ENCODE results near the gene ATP2B3.

ATP2B3 gene

DNA sequence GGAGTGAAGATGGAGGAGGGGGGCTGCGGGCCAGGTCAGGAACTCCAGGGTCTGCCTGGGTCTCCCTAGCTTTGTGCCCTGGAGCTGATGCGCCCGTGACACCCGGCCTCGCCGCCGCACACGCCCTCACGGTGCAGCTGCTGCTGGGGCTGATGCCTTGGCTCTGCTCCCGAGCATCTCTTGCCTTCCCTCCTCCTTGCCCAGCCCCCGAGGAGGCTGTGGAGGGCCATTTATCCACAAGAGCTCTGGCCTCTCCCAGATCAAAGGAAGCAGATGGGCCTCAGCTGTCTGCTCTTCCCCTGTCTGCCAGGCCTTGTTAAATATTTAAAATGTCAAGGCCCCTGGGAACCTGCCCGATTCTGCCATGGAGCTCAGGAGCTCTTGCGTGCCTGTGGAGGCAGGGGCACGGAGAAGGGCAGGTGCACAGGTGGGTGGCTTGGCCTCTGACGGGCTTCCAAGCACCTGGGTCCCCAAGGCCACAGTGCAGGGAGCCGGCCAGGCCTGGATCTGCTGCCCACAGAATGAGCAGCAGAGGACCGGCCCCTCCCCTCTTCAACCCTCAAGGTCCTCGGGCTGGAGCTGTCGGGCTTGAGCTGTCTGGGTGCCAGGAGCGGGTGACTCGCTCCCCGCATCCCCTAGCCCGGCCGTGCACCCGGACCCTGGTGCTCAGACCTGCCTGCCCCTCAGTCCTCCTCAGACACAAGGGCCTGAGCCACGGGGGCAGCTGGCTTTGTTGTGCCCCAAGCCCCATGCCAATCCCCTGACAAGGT lies 20.3 kb downstream of the ATP2B3 start:
- DNase-seq (ENCODE audit: low spot score): no peak

DNA sequence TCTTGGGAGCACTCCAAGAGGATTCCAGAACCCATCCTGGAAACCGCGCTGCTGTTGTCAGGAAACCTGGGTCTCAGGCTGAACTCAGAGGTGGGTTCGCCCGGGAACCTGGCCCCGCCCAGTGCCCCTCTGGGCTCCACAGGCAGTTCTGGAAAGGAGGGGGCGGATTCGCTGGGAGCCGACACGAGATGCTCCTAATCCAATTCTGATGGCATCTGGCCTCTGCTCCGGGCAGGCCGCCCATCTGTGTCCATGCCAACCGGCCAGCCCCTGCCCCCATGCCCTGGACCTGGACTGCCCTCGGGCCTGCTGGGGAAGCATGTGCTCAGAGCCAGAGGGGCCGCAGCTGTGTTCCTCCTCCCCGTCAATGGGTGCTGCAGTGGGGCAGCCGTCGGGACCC lies 21.0 kb downstream of the ATP2B3 start:
- DNase-seq (ENCODE audit: low spot score): no peak

DNA sequence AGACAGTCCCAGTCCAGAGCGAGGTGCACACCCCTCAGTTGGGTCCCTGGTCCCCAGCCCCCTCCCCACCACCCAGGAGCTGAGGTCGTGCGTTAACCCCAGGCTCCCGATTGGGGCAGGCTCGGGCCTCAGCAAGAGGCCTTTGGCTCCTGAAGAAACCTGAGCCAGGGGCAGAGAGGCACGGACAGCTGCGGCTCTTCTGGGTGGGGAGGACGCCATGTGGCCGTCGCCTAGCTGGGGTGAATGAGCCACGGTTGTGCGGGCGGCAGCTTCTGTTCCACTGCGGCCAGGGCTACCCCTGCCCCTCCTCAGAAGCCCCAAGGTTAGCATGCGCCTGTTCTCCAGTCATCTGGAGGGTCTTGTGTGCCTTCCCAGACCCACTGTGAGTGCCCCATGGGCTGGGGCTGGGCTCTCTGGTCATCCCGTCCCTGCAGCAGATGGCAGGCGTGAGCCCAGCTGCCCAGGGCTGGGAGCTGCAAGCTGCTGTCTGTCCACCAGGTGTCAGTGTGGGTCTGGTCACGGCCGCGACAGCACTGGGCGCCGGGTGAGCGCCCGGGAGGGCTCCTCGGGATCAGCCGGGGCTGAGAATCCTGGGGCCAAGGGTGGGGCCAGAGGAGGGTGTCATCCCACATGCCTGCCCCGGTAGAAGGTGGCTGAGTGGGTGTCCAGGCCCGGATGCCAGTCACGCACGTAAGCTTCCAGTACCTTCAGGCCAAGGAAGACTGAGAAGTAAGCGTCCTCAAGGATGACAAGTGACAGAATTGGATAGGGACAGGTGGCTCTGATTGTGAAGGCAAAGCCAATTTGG lies 21.9 kb downstream of the ATP2B3 start:
- DNase-seq (ENCODE audit: low spot score): peak; percentile 45

DNA sequence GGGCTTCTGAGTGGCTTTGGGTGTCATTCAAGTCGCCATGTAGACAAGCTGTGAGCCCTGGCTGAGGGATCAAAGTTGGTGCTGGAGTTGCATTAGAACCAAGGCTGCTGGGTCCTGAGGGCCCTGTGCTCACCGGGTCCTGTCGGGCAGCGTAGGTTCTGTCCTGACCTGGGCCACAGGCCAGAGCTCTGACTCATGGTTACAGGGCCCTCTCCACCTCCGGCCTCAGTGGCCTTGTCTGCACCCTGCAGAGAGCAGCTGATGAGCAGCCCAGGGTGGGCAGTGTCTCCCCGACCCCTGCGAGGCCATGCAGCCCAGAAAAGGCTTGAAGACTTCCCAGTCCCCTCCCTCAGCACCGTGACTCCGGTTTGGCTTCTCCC lies 22.5 kb downstream of the ATP2B3 start:
- no peak for DNase-seq (ENCODE audit: low spot score)

GRCh38 chrX:153544727-153545126 lies 27.3 kb downstream of the ATP2B3 start:
- DNase-seq (ENCODE audit: low spot score): no peak

DNA sequence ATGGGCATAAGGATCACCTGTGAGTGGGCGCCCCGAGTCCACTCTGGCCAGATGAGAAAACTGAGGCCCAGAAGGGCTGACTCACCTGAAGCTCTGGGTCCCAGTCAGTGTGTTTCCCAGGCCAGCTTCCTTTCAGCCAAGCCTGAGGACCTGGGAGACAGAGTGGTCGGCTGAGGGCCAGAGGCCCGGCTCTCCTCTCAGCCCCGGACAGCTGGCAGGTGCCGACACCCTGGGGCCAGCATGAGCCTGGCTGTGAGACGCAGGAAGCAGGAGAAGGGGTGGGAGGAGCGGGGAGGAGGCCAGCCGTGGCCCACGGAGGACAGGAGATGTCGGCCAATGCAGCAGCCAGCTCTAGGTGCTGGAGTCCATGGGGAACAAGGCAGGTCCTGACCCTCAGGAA lies 28.9 kb downstream of the ATP2B3 start:
- no peak for DNase-seq (ENCODE audit: low spot score)

GRCh38 chrX:153547195-153547594 lies 29.8 kb downstream of the ATP2B3 start:
- DNase-seq (ENCODE audit: low spot score): no peak

DNA sequence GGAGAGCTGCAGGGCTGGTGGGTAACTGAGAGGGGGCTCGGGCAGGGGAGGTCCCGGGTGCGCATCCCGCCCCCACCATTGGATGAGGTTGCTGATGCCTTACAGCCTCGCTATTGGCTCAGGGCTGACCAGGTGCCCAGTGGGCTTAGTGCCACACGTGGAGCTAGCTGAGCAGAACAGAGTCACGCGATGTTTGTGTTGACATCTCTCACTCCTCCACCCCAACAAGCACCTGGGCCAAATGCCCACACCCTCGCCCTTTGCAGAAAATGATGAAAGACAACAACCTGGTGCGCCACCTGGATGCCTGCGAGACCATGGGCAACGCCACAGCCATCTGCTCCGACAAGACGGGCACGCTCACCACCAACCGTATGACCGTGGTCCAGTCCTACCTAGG lies 31.8 kb downstream of the ATP2B3 start:
- DNase-seq (ENCODE audit: low spot score): no peak

GRCh38 chrX:153549807-153550206 lies 32.4 kb downstream of the ATP2B3 start:
- DNase-seq (ENCODE audit: low spot score): no peak

DNA sequence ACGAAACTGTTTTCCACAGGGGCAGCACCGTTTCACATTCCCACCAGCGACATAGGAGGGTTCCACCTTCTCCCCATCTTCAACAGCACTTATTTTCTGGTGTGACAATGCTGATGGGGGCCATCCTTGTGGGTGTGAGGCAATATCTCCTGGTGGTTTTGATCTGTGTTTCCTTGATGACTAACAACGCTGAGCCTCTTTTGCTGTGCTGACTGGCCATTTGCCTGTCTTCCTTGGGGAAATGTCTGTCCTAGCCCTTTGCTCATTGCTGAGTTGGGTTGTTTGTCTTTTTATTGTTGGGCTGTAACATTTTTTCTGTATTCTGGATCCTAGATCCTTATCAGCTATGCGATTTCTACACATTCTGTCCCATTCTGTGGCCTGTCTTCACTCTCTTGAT lies 33.7 kb downstream of the ATP2B3 start:
- DNase-seq (ENCODE audit: low spot score): no peak

GRCh38 chrX:153554519-153555167 lies 37.2 kb downstream of the ATP2B3 start:
- DNase-seq (ENCODE audit: low spot score): peak; percentile 34

- DNase-seq (ENCODE audit: low spot score): no peak
These were observed 39.3 kb downstream of the ATP2B3 start for GRCh38 chrX:153556767-153557166.

- no peak for DNase-seq (ENCODE audit: low spot score)
These were observed 40.3 kb downstream of the ATP2B3 start for GRCh38 chrX:153557618-153558355.

DNA sequence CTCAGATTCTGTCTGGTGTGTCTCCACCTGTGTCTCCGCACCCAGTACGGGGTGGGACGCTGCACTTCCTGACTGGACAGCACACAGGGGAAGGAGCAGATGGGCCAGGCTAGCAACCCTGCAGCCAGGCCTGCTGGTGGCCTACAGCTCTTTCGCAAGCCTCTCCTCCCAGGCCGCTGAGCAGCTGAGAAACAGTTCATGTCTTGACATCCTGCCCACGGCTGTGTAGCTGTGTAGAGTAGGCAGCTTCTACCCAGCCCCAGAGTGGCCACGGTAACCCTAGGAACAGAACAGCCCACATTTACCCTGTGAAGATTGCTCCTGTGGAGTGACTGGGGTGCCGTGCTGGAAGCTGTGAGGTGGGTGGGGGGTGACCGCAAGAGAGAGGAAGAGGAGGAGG lies 42.6 kb downstream of the ATP2B3 start:
- no peak for DNase-seq (ENCODE audit: low spot score)

DNA sequence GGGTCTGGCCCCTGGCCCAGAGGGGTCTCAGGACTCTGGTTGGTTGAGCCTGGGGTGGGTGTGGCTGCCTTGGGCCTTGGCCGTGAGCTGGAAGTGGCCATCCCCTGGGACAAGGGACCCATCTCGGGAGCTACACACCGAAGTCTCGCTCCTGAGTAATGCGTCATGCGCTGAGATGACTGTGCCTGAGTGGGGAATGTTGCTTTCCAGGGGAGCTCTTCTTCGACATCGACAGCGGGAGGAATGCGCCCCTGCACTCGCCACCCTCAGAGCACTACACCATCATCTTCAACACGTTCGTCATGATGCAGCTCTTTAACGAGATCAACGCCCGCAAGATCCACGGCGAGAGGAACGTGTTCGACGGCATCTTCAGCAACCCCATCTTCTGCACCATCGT lies 43.0 kb downstream of the ATP2B3 start:
- DNase-seq (ENCODE audit: low spot score): no peak

- no peak for DNase-seq (ENCODE audit: low spot score)
These were observed 43.9 kb downstream of the ATP2B3 start for GRCh38 chrX:153561337-153561736.

GRCh38 chrX:153562546-153562945 lies 45.1 kb downstream of the ATP2B3 start:
- no peak for DNase-seq (ENCODE audit: low spot score)

DNA sequence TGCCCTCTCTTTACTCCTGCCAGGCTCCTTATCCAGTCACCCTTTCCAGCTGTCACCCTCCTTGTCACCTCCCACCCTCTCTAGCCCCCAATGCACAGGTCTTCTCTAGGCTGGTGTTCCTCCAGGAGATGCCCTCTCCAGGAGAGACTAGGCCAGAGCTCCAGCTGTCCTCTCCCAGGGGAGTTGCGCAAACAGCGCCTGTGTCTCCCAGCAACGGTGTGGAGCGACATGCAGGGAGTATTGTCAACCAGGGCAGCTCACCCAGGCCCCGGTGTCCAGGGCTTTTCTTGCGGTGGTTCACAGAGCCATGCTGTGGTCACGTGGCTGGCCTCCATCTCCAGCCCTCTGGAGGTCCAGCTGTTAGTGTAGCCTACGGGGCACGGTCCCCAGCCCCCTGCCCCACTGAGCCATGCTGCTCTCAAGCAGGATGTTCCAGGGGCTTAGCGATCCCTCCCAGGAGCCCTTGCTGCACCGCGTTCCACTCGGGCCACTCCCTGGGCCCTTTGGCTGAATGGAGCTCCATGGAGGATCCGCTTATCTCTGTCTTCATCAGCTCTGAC lies 46.7 kb downstream of the ATP2B3 start:
- DNase-seq (ENCODE audit: low spot score): no peak

DNA sequence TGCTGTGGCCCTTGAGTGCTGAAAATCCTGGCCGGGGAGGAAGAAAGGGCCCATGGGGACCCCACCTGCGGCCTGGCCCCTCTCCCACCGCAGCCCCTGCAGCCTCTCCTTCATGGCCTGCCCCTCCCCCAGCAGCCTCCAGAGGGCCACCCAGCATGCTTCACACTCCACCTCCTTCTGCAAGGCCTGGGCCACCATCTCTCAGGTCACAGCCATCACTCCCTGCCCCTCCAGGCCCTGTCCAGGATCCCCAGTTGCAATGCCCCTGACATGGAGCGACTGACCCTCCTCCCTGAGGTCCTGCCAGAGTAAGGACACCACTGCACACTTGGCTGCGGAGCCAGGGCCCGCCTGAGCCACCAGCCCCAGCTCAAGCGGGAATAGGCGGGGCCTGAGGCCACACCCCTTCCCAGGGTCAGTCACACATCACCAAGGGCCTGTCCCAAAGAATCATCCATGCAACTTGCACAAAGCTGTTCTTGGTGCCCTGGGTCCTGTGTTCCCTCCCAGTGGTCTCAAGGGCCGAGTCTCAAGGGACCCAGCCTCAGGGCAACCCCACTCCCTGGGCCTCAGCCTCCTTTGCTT lies 48.6 kb downstream of the ATP2B3 start:
- DNase-seq (ENCODE audit: low spot score): no peak

GRCh38 chrX:153568451-153569011 lies 51.1 kb downstream of the ATP2B3 start:
- no peak for DNase-seq (ENCODE audit: low spot score)

DNA sequence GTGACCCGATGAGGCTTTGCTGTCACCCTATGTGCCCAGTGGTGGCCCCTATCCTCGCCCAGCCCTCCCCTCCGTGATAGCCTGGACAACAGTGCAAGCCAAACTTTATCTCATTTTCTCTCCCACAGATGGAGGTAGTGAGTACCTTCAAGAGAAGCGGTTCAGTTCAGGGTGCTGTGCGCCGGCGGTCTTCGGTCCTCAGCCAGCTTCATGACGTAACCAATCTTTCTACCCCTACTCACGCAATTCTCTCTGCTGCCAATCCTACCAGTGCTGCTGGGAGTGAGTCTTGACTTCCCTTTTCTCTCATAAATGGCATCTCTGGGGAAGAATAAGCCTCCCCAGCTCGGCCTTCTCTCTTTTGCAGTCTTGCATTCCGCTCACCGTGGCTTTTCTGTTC lies 52.0 kb downstream of the ATP2B3 start:
- DNase-seq (ENCODE audit: low spot score): no peak

All from hematopoietic multipotent progenitor cell treated with erythropoietin and hydrocortisone succinate and interleukin-3 and kit ligand, for 15 days (in vitro differentiated cells).